ENCODE data around the gene TAS2R13.

The TAS2R13 gene

DNA sequence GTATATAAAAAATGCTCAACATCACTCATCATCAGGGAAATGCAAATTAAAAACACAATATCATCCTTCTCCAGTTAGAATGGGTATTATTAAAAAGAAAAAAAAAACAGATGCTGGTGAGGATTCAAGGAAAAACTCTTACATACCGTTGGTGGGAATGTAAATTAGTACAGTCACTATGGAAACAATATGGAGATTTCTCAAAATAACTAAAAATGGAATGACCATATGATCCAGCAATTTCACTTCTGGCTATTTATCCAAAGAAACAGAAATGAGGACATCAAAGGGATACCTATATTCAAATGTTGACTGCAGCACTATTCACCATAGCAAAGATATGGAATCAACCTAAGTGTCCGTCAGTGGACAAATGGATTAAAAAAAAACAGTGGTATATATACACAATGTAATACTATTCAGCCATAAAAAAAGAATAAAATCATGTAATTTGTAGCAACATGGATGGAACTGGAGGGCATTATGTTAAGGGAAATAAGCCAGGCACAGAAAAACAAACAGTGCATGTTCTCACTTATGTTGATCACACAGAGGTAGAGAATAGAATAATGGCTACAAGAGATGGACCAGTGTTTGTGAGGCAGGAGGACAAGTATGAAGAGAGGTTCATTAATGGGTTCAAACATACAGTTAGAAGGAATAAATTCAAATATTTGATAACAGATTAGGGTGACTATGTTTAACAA is 45.7 kb downstream of the TAS2R13 start:
- DNase-seq, result no peak

- DNase-seq, result no peak
Measured at GRCh38 chr12:10861366-10861765, 48.0 kb downstream of the TAS2R13 start.

All from HCEC 1CT (cell line).